Measurements from ENCODE around the gene LATS1.
A peak's percentile ranks its signal among the peaks of the same experiment; 100 is the strongest.

LATS1 gene

GRCh38 chr6:149717255-149717587 lies 680 bp downstream of the LATS1 start:
- no peaks in the 10 kb centered on the region for H3K27me3 ChIP-seq (ENCODE audit: control insufficient read depth, insufficient read depth, low read length)
- peaks cover 30% of the 10 kb centered on the region for H3K79me2 ChIP-seq
- H3K36me3 ChIP-seq (ENCODE audit: control insufficient read depth, insufficient read depth, low read length): no peaks in the 10 kb centered on the region
- peak overlapping the region; percentile 94 for H3K9ac ChIP-seq
- H3K27ac ChIP-seq: peak overlapping the region; percentile 98
- H3K9me3 ChIP-seq (ENCODE audit: control insufficient read depth, low read length): no peaks in the 10 kb centered on the region
- H3K4me2 ChIP-seq (ENCODE audit: low read length): peak overlapping the region; percentile 81
- no peaks in the 10 kb centered on the region for H3K4me1 ChIP-seq
- peak overlapping the region; percentile 93 for H2AFZ ChIP-seq
- H3K4me3 ChIP-seq (ENCODE audit: low read depth, low read length): peak overlapping the region; percentile 97
- TF ChIP-seq CTCF (IDR thresholded peaks at IDR 0.05): no peak

GRCh38 chr6:149716181-149716963 lies 1.5 kb downstream of the LATS1 start:
- H3K27me3 ChIP-seq (ENCODE audit: control insufficient read depth, insufficient read depth, low read length): no peaks in the 10 kb centered on the region
- no peak for TF ChIP-seq CTCF (IDR thresholded peaks at IDR 0.05)
- H2AFZ ChIP-seq: no peak overlapping the region
- no peak overlapping the region for H3K9ac ChIP-seq
- H3K9me3 ChIP-seq (ENCODE audit: control insufficient read depth, low read length): no peaks in the 10 kb centered on the region
- peak overlapping the region; percentile 81 for H3K4me2 ChIP-seq (ENCODE audit: low read length)
- H3K79me2 ChIP-seq: peaks cover 38% of the 10 kb centered on the region
- peak overlapping the region; percentile 97 for H3K4me3 ChIP-seq (ENCODE audit: low read depth, low read length)
- no peaks in the 10 kb centered on the region for H3K4me1 ChIP-seq
- peak overlapping the region; percentile 98 for H3K27ac ChIP-seq
- no peaks in the 10 kb centered on the region for H3K36me3 ChIP-seq (ENCODE audit: control insufficient read depth, insufficient read depth, low read length)

DNA sequence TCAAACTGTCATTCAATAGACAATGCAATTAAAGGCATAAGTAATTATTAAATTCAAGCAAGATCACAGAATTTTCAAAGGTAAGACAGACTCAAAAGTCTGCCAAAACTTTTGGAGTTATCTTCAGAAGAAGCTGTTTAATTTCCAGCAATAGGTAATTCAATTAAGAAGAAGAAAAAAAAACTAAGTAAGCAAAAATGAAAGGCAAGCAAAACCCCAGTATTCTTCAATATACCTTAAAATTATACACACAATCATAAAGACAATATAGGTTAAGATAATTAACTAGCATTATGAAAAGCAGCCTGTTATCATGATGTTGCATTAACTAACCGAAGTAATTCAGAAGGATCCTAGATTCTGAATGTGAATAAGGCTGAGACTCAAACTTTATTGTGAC lies 3.5 kb downstream of the LATS1 start:
- Histone ChIP-seq H3K27ac (no peak overlapping the region), H3K36me3 (ENCODE audit: control insufficient read depth, insufficient read depth, low read length) (no peaks in the 10 kb centered on the region), H3K9ac (no peak overlapping the region), H3K27me3 (ENCODE audit: control insufficient read depth, insufficient read depth, low read length) (no peaks in the 10 kb centered on the region), H3K9me3 (ENCODE audit: control insufficient read depth, low read length) (no peaks in the 10 kb centered on the region), H2AFZ (no peak overlapping the region), H3K79me2 (peaks cover 51% of the 10 kb centered on the region), H3K4me3 (ENCODE audit: low read depth, low read length) (no peak overlapping the region), H3K4me2 (ENCODE audit: low read length) (no peak overlapping the region), H3K4me1 (no peaks in the 10 kb centered on the region)
- TF ChIP-seq CTCF (IDR thresholded peaks at IDR 0.05): no peak

GRCh38 chr6:149711711-149712110 lies 6.2 kb downstream of the LATS1 start:
- Histone ChIP-seq H3K36me3 (ENCODE audit: control insufficient read depth, insufficient read depth, low read length) (no peaks in the 10 kb centered on the region), H3K4me2 (ENCODE audit: low read length) (no peak overlapping the region), H3K9ac (no peak overlapping the region), H3K9me3 (ENCODE audit: control insufficient read depth, low read length) (no peaks in the 10 kb centered on the region), H3K27ac (no peak overlapping the region), H3K4me1 (peaks cover 13% of the 10 kb centered on the region), H2AFZ (no peak overlapping the region), H3K79me2 (peaks cover 68% of the 10 kb centered on the region), H3K27me3 (ENCODE audit: control insufficient read depth, insufficient read depth, low read length) (no peaks in the 10 kb centered on the region), H3K4me3 (ENCODE audit: low read depth, low read length) (no peak overlapping the region)
- TF ChIP-seq CTCF (IDR thresholded peaks at IDR 0.05): no peak

GRCh38 chr6:149701714-149702113 lies 16.2 kb downstream of the LATS1 start:
- no peak overlapping the region for H2AFZ ChIP-seq
- H3K4me1 ChIP-seq: no peaks in the 10 kb centered on the region
- H3K27ac ChIP-seq: no peak overlapping the region
- H3K79me2 ChIP-seq: peaks cover 55% of the 10 kb centered on the region
- TF ChIP-seq CTCF (IDR thresholded peaks at IDR 0.05): no peak
- no peak overlapping the region for H3K9ac ChIP-seq
- no peaks in the 10 kb centered on the region for H3K9me3 ChIP-seq (ENCODE audit: control insufficient read depth, low read length)
- no peak overlapping the region for H3K4me3 ChIP-seq (ENCODE audit: low read depth, low read length)
- no peaks in the 10 kb centered on the region for H3K27me3 ChIP-seq (ENCODE audit: control insufficient read depth, insufficient read depth, low read length)
- H3K4me2 ChIP-seq (ENCODE audit: low read length): no peak overlapping the region
- no peaks in the 10 kb centered on the region for H3K36me3 ChIP-seq (ENCODE audit: control insufficient read depth, insufficient read depth, low read length)

Data from parathyroid adenoma (tissue), 2 donors.